Measurements from ENCODE around the gene PRR19.

Gene PRR19

DNA sequence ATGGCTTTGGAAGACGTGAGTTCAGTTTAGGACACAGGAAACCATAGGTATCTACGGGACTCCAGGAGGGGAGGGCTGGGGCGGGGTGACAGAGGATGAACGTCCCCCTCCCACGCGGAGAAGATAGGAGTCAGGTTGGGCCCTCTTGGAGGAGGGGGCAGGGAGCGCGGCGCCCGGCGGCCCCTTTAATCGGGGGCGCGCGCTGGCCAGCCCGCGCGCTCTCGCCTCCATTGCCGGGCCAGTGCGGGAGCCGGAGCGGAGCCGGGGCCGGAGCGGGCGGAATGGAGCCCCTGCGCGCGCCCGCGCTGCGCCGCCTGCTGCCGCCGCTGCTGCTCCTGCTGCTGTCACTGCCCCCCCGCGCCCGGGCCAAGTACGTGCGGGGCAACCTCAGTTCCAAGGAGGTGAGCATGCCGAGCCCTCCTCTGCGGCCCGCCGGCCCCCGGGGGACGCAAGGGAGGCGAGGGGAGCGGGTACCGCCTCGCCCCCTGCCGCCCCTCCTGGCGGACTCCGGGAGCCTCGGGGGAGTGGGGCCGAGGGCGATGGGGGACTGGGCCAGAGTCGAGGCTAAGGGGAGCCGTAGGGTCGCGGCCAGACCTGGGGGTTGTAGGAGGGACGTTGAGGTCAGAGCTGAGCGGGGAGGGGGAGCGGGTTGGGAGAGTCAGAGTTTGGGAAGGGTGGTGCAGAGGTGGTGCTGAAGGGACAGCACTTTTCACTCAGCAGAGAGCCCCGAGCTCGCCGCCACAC lies 11.3 kb downstream of the PRR19 start, which contains the start of gene TMEM145:
Gene TMEM145, plus strand, starts transcription at position 214 of the 744 bp plus-strand sequence. Its CDS starts 68 bp downstream, at position 282.
- TF ChIP-seq Cebpa-rat (IDR thresholded peaks at IDR 0.05): no peak
- Histone ChIP-seq H3K9me3 (no peaks in the 10 kb centered on the region), H3K4me2 (peak within 1 kb of the TSS; percentile 34; the same call in 1 of the 2 replicates), H3K27ac (no peak within 1 kb of the TSS), H3K9ac (no peak within 1 kb of the TSS), H3K4me1 (peaks cover 11% of the 10 kb centered on the region; the same call in 1 of the 2 replicates), H3K27me3 (peaks cover 68% of the 10 kb centered on the region), H3K36me3 (no peaks in the 10 kb centered on the region), H4K20me1 (peaks cover 14% of the 10 kb centered on the region; the same call in 1 of the 2 replicates), H3K4me3 (no peak within 1 kb of the TSS)

- no peak for TF ChIP-seq Cebpa-rat (IDR thresholded peaks at IDR 0.05)
- no peak overlapping the region for H3K4me3 ChIP-seq
Measured at GRCh38 chr19:42313840-42314755, 12.2 kb downstream of the PRR19 start.

DNA sequence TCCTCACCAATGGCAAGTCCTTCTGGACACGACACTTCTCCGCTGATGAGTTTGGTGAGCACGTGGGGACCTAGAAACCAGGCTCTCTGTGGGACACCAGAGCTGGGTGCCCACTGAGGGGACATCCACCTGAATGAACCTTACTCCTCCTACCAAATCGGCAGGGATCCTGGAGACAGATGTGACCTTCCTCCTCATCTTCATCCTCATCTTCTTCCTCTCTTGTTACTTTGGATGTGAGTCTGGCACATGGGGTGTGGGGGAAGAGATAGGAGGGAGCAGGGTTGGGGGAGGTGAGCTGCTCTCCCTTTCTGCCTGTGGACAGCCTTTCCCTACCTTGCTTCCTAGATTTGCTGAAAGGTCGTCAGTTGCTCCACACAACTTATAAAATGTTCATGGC lies 13.1 kb downstream of the PRR19 start:
- Histone ChIP-seq H3K9ac (no peak overlapping the region), H3K27ac (no peak overlapping the region), H3K4me2 (no peak overlapping the region), H3K9me3 (no peaks in the 10 kb centered on the region), H3K4me1 (peaks cover 11% of the 10 kb centered on the region; the same call in 1 of the 2 replicates), H4K20me1 (peaks cover 14% of the 10 kb centered on the region; the same call in 1 of the 2 replicates), H3K36me3 (no peaks in the 10 kb centered on the region), H3K4me3 (no peak overlapping the region), H3K27me3 (peaks cover 68% of the 10 kb centered on the region)
- TF ChIP-seq Cebpa-rat (IDR thresholded peaks at IDR 0.05): no peak

More at GRCh38 chr19:42313840-42314755, 12.2 kb downstream of the PRR19 start:
- H4K20me1 ChIP-seq: peaks cover 14% of the 10 kb centered on the region; the same call in 1 of the 2 replicates
- no peak overlapping the region for H3K9ac ChIP-seq
- no peak overlapping the region; the same call in 1 of the 2 replicates for H3K4me2 ChIP-seq
- H3K9me3 ChIP-seq: no peaks in the 10 kb centered on the region
- no peak overlapping the region for H3K27ac ChIP-seq
- no peaks in the 10 kb centered on the region for H3K36me3 ChIP-seq
- H3K27me3 ChIP-seq: peaks cover 68% of the 10 kb centered on the region
- peaks cover 11% of the 10 kb centered on the region; the same call in 1 of the 2 replicates for H3K4me1 ChIP-seq

DNA sequence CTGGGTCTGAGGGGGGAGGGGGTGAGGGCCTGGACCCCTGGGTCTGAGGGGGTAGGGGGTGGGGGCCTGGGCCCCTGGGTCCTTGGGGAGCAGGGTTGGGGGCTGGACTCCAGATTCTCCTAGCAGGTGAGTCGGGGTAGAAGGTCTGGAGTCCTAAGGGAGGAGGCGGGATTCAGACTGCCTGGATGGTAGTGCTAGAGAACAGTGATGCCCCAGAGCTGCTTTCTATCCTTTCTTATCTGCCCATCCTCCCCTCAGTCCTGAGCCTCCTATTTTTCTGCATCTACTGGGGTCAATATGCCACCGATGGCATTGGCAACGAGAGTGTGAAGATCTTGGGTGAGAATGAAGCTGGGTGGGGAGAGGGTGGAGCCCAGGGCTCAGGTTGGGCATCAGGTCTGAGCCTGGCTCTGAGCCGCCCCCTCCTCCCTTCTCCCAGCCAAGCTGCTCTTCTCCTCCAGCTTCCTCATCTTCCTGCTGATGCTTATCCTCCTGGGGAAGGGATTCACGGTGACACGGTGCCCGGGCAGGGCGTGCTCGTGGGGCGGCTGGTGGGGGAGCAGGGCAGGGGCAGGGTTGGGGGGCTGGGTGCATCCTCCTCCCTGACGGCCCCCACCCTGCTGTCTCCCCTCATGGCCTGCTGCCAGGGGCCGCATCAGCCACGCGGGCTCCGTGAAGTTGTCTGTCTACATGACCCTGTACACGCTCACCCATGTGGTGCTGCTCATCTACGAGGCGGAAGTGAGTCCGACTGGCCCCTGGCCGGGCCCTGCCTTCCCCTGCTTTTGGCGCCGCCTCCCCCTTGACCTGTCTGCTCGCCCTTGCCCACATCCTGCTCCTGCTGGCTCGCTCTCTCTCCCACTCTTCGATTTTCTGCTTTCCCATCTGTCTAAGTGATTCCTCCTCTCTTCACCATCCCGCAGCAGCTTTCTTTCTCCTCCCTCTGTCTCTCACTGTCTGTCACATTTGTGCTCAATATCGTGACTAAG lies 14.6 kb downstream of the PRR19 start:
- no peak for TF ChIP-seq Cebpa-rat (IDR thresholded peaks at IDR 0.05)
- H3K27ac ChIP-seq: no peak overlapping the region
- H3K27me3 ChIP-seq: peaks cover 75% of the 10 kb centered on the region
- H3K4me3 ChIP-seq: no peak overlapping the region
- no peaks in the 10 kb centered on the region for H3K36me3 ChIP-seq
- no peak overlapping the region for H3K9ac ChIP-seq
- no peaks in the 10 kb centered on the region for H3K9me3 ChIP-seq
- H3K4me2 ChIP-seq: no peak overlapping the region; the same call in 1 of the 2 replicates
- peaks cover 14% of the 10 kb centered on the region; the same call in 1 of the 2 replicates for H4K20me1 ChIP-seq
- peaks cover 11% of the 10 kb centered on the region; the same call in 1 of the 2 replicates for H3K4me1 ChIP-seq

DNA sequence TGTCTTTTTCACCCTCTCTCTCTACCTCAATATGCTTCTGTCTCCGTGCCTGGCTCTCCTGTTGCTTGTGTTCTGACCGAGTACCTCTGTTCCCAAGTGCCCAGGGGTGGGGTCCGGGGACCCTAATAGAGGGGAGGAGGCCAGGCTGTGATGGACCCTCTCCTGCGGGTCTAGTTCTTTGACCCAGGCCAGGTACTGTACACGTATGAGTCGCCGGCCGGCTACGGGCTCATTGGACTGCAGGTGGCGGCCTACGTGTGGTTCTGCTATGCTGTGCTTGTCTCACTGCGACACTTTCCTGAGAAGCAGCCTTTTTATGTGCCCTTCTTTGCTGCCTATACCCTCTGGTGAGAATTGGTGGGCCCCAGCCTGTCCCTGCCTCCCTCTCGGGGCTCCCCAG lies 15.6 kb downstream of the PRR19 start:
- no peak for TF ChIP-seq Cebpa-rat (IDR thresholded peaks at IDR 0.05)
- Histone ChIP-seq H3K27ac (no peak overlapping the region), H3K4me3 (no peak overlapping the region)

GRCh38 chr19:42322305-42322704 lies 20.4 kb downstream of the PRR19 start:
- Histone ChIP-seq H3K4me3 (no peak overlapping the region), H3K9ac (no peak overlapping the region), H4K20me1 (peaks cover 10% of the 10 kb centered on the region; the same call in 1 of the 2 replicates), H3K36me3 (no peaks in the 10 kb centered on the region), H3K27ac (no peak overlapping the region), H3K4me1 (peaks cover 18% of the 10 kb centered on the region), H3K9me3 (no peaks in the 10 kb centered on the region), H3K27me3 (peaks cover 54% of the 10 kb centered on the region), H3K4me2 (no peak overlapping the region)
- no peak for TF ChIP-seq Cebpa-rat (IDR thresholded peaks at IDR 0.05)

More for the DNA sequence above, 15.6 kb downstream of the PRR19 start:
- Histone ChIP-seq H3K36me3 (no peaks in the 10 kb centered on the region), H3K9ac (no peak overlapping the region), H3K4me1 (peaks cover 11% of the 10 kb centered on the region; the same call in 1 of the 2 replicates), H3K9me3 (no peaks in the 10 kb centered on the region), H3K4me2 (no peak overlapping the region), H4K20me1 (peaks cover 14% of the 10 kb centered on the region; the same call in 1 of the 2 replicates), H3K27me3 (peaks cover 75% of the 10 kb centered on the region)

DNA sequence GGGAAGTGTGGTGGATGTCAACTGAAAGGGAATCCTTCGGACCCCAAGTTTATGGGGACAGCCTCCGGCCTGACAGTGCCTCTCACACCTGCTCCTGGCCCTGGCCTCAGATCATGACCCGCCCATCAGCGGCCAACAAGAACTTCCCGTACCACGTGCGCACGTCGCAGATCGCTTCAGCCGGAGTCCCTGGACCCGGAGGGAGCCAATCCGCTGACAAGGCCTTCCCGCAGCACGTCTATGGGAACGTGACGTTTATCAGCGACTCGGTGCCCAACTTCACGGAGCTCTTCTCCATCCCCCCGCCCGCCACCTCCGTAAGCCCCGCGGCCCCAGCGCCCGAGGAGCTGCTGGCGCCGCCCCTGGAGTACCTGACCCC lies 21.5 kb downstream of the PRR19 start:
- H4K20me1 ChIP-seq: peaks cover 21% of the 10 kb centered on the region
- peaks cover 50% of the 10 kb centered on the region for H3K27me3 ChIP-seq
- peaks cover 29% of the 10 kb centered on the region for H3K4me1 ChIP-seq
- no peaks in the 10 kb centered on the region for H3K36me3 ChIP-seq
- H3K4me2 ChIP-seq: no peak overlapping the region
- no peak overlapping the region for H3K4me3 ChIP-seq
- H3K9ac ChIP-seq: no peak overlapping the region
- TF ChIP-seq Cebpa-rat (IDR thresholded peaks at IDR 0.05): no peak
- no peaks in the 10 kb centered on the region for H3K9me3 ChIP-seq
- H3K27ac ChIP-seq: no peak overlapping the region

- H3K9me3 ChIP-seq: no peaks in the 10 kb centered on the region
- H3K4me2 ChIP-seq: peak overlapping the region; percentile 73
- peak overlapping the region; percentile 60 for H3K4me3 ChIP-seq
- H4K20me1 ChIP-seq: peaks cover 26% of the 10 kb centered on the region
- peaks cover 33% of the 10 kb centered on the region for H3K4me1 ChIP-seq
- peaks cover 50% of the 10 kb centered on the region for H3K27me3 ChIP-seq
- no peak overlapping the region for H3K27ac ChIP-seq
- no peaks in the 10 kb centered on the region for H3K36me3 ChIP-seq
- TF ChIP-seq Cebpa-rat (IDR thresholded peaks at IDR 0.05): no peak
- H3K9ac ChIP-seq: no peak overlapping the region
Measured at GRCh38 chr19:42323852-42324654, 22.1 kb downstream of the PRR19 start.

Measured in BLaER1 (cell line).